Measurements from ENCODE around the gene REM2.
"Not testable (repeated sequence)": the region's sequence is repeated elsewhere in the genome, so short reads cannot be mapped to it uniquely, and the experiment has no call there.

The REM2 gene

GRCh38 chr14:22849212-22849819, 33.7 kb upstream of the REM2 start:
- TF ChIP-seq, protein P1, sequence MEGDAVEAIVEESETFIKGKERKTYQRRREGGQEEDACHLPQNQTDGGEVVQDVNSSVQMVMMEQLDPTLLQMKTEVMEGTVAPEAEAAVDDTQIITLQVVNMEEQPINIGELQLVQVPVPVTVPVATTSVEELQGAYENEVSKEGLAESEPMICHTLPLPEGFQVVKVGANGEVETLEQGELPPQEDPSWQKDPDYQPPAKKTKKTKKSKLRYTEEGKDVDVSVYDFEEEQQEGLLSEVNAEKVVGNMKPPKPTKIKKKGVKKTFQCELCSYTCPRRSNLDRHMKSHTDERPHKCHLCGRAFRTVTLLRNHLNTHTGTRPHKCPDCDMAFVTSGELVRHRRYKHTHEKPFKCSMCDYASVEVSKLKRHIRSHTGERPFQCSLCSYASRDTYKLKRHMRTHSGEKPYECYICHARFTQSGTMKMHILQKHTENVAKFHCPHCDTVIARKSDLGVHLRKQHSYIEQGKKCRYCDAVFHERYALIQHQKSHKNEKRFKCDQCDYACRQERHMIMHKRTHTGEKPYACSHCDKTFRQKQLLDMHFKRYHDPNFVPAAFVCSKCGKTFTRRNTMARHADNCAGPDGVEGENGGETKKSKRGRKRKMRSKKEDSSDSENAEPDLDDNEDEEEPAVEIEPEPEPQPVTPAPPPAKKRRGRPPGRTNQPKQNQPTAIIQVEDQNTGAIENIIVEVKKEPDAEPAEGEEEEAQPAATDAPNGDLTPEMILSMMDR (IDR thresholded peaks at IDR 0.05; ENCODE audit: low read depth, low read length), result no peak
- H3K4me3 ChIP-seq (replicated peaks in 1 of 2; ENCODE audit: low read depth in 2 of 2, low read length in 2 of 2), result no peak overlapping the region
- DNase-seq (ENCODE audit: low read depth in 2 of 2), result peak; percentile 63 to 92

DNA sequence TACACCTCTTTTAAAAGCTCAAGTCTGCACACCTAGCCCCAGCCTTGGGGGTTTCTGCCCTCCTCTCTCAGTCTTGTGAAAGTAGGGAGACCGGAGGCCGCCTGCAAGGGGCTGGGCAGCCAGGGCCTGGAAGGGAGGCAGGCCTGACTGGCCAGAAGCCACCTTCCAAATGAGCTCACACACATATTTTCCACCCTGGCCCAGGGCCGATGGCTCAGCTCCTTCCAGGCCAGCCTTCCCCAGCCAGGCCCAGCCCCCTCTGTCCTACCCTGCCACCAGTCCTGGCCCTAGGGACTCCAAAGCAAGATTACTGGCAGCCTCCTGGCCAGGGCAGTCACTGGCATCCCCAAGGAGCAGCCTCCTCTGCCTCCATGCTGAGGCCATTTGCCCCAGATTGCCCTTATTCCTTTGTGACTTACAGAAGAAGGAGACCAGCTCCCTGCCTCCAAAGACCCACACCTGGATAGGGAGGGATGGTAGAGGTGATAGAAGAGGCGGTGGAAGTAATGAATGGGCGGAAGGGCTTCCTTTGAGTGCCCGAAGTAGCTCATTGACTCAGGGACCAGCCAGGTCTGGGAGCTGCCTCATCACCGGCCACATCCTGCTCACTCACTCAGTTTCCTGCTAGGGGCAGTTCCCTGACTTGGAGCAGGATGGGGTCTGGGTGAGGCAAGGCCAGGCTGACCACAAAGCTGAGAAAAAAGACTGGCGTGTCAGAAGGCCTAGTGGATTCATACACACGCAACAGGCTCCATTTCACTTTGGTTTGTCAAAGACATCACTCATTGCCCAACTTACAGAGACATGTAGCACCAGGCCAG, 31.9 kb upstream of the REM2 start:
- TF ChIP-seq, protein P1 (IDR thresholded peaks at IDR 0.05; ENCODE audit: low read depth, low read length), result no peak
- peak; percentile 97 to 99 for DNase-seq (ENCODE audit: low read depth in 2 of 2)
- peak overlapping the region in 1 of 2 donors; percentile 3 for H3K4me3 ChIP-seq (replicated peaks in 1 of 2; ENCODE audit: low read depth in 2 of 2, low read length in 2 of 2)

- not testable (repeated sequence) for H3K4me3 ChIP-seq (replicated peaks in 1 of 2; ENCODE audit: low read depth in 2 of 2, low read length in 2 of 2)
Observed at GRCh38 chr14:22852178-22852577, 30.8 kb upstream of the REM2 start.

GRCh38 chr14:22852599-22852939, 30.5 kb upstream of the REM2 start:
- TF ChIP-seq, protein P1 (IDR thresholded peaks at IDR 0.05; ENCODE audit: low read depth, low read length), result no peak
- no peak overlapping the region for H3K4me3 ChIP-seq (replicated peaks in 1 of 2; ENCODE audit: low read depth in 2 of 2, low read length in 2 of 2)

More at GRCh38 chr14:22852178-22852577, 30.8 kb upstream of the REM2 start:
- DNase-seq (ENCODE audit: low read depth in 2 of 2), result not testable (repeated sequence)

DNA sequence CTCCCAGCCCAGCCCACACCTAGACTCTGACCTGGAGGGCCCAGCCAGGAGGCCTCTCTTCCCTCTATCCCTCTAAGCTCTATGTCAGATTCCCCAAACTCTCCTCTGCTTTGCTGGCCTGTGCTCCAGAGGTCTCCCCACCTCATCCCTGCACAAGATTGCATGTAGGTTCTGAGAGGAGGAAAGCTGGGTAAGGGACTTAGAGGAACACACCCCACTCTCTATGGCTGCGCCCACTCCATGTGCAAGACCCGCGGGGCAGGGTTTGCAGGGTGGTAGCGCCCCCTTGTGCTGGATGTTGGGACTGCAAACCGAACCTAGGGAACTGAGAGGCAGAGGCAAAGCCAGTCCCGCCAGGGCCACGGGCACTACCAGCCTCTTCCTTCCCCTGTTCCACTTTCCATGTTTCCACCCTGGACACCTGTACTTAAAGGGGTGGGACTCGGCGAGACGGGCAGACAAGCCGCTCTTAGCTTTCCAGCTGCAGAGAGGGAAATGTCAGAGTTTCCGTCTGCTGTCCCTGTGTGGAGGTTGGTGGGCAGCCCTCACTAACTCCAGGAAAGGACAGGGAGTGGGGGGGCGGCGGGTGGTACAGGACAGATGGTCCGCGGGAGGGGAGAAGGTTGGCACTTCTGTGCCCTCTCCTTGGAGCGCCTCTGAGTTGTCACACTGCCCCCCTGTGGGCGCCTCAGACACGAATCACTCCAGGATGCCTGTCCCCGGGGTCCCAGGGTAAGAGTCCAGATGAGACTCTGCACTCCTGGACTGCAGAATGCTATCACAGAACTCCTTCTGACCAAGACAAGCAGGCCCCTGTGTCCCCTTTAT, 29.9 kb upstream of the REM2 start:
- DNase-seq (ENCODE audit: low read depth in 2 of 2), result peak; percentile 92 to 93
- TF ChIP-seq, protein P1 (IDR thresholded peaks at IDR 0.05; ENCODE audit: low read depth, low read length), result peak; percentile 87
- peak overlapping the region; percentile 32 to 48 for H3K4me3 ChIP-seq (replicated peaks in 1 of 2; ENCODE audit: low read depth in 2 of 2, low read length in 2 of 2)

More at GRCh38 chr14:22852599-22852939, 30.5 kb upstream of the REM2 start:
- no peak for DNase-seq (ENCODE audit: low read depth in 2 of 2)

DNA sequence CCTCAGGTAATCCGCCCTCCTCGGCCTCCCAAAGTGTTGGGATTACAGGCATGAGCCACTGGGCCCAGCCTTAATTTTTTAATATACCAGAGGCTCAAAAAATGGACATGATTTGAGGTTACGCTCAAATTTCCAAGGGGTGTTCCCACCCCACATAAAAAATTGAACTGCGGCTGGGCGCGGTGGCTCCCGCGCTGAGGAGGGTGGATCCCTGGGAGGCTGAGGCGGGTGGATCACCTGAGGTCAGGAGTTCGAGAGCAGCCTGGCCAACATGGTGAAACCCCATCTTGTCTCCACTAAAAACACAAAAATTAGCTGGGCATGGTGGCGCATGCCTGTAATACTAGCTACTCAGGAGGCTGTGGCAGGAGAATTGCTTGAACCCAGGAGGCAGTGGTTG, 28.7 kb upstream of the REM2 start:
- not testable (repeated sequence) for H3K4me3 ChIP-seq (replicated peaks in 1 of 2; ENCODE audit: low read depth in 2 of 2, low read length in 2 of 2); DNase-seq (ENCODE audit: low read depth in 2 of 2)

DNA sequence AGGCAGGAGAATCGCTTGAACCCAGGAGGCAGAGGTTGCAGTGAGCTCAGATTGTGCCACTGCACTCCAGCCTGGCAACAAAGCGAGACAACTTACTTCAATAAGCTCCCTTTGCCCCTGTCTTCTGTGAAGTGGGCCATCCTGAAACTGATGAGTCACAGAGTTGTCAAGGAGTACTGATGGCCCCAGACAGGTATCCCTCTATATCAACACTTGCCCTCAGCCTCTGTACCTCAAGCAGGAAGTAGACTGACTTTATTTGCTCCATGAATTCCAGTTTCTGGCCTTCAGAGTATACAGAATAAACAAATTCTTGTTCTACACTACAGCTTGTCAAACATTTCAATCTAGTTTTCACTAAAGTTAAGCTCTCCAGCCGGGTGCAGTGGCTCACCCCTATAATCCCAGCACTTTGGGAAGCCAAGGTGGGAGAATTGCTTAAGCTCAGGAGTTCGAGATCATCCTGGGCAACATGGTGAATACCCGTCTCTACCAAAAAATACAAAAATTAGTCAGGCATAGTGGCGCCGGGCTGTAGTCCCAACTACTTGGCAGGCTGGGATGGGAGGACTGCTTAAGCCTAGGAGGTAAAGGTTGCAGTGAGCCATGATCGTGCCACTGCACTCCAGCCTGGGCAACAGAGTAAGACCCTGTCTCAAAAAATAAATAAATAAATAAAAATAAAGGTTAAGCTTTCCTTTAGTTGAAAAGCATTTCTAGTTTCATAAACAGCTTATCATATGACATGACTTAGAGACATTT, 27.9 kb upstream of the REM2 start:
- H3K4me3 ChIP-seq (replicated peaks in 1 of 2; ENCODE audit: low read depth in 2 of 2, low read length in 2 of 2), result no peak overlapping the region
- TF ChIP-seq, protein P1 (IDR thresholded peaks at IDR 0.05; ENCODE audit: low read depth, low read length), result no peak
- no peak for DNase-seq (ENCODE audit: low read depth in 2 of 2)
